HepG2 (cell line): ENCODE measurements around the gene GSK3A. TPM values are rescaled to one million over a fixed set of nuclear protein-coding genes. Genes with fewer than 3 reads are reported as not detected.

ENCODE experiments used
- AKNA ChIP-seq: sonication (generic); formaldehyde crosslinking; IDR thresholded peaks from 2 replicates; pipeline ENCODE4 v1.4.0; 2020; ENCODE audit warnings: missing genetic modification reagents, borderline replicate concordance
- ASH2L ChIP-seq: fragments of 300-600, 200-600 bp; sonication (generic); IDR thresholded peaks from 2 replicates; pipeline ENCODE4 v1.7.0; 2017; ENCODE audit warnings: low read depth, mild to moderate bottlenecking, moderate library complexity, mixed read lengths, low read length; ENCODE audit not compliant: insufficient read length
- HIVEP1 ChIP-seq: sonication (generic); formaldehyde crosslinking; IDR thresholded peaks from 2 replicates; pipeline ENCODE4 v1.4.0; 2020; ENCODE audit warnings: mild to moderate bottlenecking, missing genetic modification reagents
- MATR3 ChIP-seq: sonication (generic); formaldehyde crosslinking; IDR thresholded peaks from 2 replicates; pipeline ENCODE4 v1.4.0; 2020; ENCODE audit warnings: missing genetic modification reagents
- NCOA2 ChIP-seq: sonication (generic); formaldehyde crosslinking; IDR thresholded peaks from 2 replicates; pipeline ENCODE4 v1.8.0; 2022; ENCODE audit warnings: inconsistent platforms
- NFE2L2 ChIP-seq: fragments of 150-350 bp; IDR thresholded peaks from 2 replicates; pipeline ENCODE4 v1.6.1; 2014; ENCODE audit warnings: low read length
- PHF20 ChIP-seq: sonication (generic); formaldehyde crosslinking; IDR thresholded peaks from 2 replicates; pipeline ENCODE4 v1.5.0; 2020; ENCODE audit warnings: mild to moderate bottlenecking, missing genetic modification reagents
- TEF ChIP-seq: sonication (generic); formaldehyde crosslinking; IDR thresholded peaks from 2 replicates; pipeline ENCODE4 v1.5.0; 2020; ENCODE audit warnings: missing genetic modification reagents
- YY1 ChIP-seq: IDR thresholded peaks from 2 replicates; pipeline ENCODE4 v1.6.1; 2011; ENCODE audit warnings: low read length, low read depth, moderate library complexity, mild to moderate bottlenecking; ENCODE audit not compliant: insufficient read depth, insufficient replicate concordance
- ZHX2 ChIP-seq, 2 experiments: sonication (generic) in 1 of 2; formaldehyde crosslinking in 1 of 2; IDR thresholded peaks; 2 replicates each; pipeline versions ENCODE4 v1.6.1 to v1.9.0; 2014 to 2022; ENCODE audit warnings: antibody characterized with exemption in 1 of 2, borderline replicate concordance in 1 of 2, inconsistent platforms in 1 of 2, low read depth in 1 of 2, missing genetic modification reagents in 1 of 2
- ZNF639 ChIP-seq: conservative IDR thresholded peaks from 2 replicates; pipeline ENCODE4 v1.6.1; 2018; ENCODE audit warnings: missing genetic modification reagents
- ZNF678 ChIP-seq: sonication (generic); formaldehyde crosslinking; IDR thresholded peaks from 2 replicates; pipeline ENCODE4 v1.4.0; 2020; ENCODE audit warnings: mild to moderate bottlenecking, missing genetic modification reagents
- ZNF777 ChIP-seq: sonication (generic); formaldehyde crosslinking; IDR thresholded peaks from 2 replicates; pipeline ENCODE4 v1.4.0; 2020; ENCODE audit warnings: missing genetic modification reagents
- ZNF782 ChIP-seq: sonication (generic); formaldehyde crosslinking; IDR thresholded peaks from 2 replicates; pipeline ENCODE4 v1.4.0; 2020; ENCODE audit warnings: missing genetic modification reagents, mild to moderate bottlenecking, borderline replicate concordance
- polyA plus RNA-seq, 8 experiments: library from polyadenylated mRNA; depleted of rRNA in 3 of 8; stranded (reverse) in 7 of 8; unstranded in 1 of 8; fragments of >200 nt; fragmentation: Illumina TruSeq in 4 of 8; extraction: Trizol in 4 of 8; gene quantifications; 2 replicates each; pipeline versions ENCODE4 v1.2.1 to v1.2.3, GENCODE V29; 2011 to 2016; ENCODE audit warnings: low read depth in 4 of 8, missing spikeins in 1 of 8, mixed read lengths in 1 of 8; ENCODE audit not compliant: insufficient read depth in 1 of 8
- total RNA-seq, 5 experiments: library from RNA; depleted of rRNA; stranded (reverse); fragments of >200 nt; fragmentation: Illumina TruSeq; extraction: Trizol; gene quantifications; 2 replicates each; pipeline ENCODE4 v1.2.3, GENCODE V29; 2016; ENCODE audit warnings: low read depth in 1 of 5

Gene GSK3A
- total and polyA plus RNA-seq, 2 of the 13 experiments (the other 11 are each of a cell fraction or from before 2014, with no cell fraction given), result 16.9 to 52.5 TPM

- no peak for TF ChIP-seq ZNF777 (CRISPR knock-in tag)
- TF ChIP-seq NFE2L2, result no peak
- TF ChIP-seq ZNF678 (CRISPR knock-in tag), result no peak
- peak; percentile 57; the same call in 1 of the 2 replicates for TF ChIP-seq HIVEP1 (CRISPR knock-in tag)
- TF ChIP-seq ZNF639 (CRISPR knock-in tag), result no peak
- no peak for TF ChIP-seq ZHX2 (IDR thresholded peaks at IDR 0.05; ENCODE audit: low read depth)
- no peak for TF ChIP-seq ZHX2 (CRISPR knock-in tag; IDR thresholded peaks at IDR 0.05; ENCODE audit: borderline replicate concordance)
- no peak for TF ChIP-seq PHF20
- no peak for TF ChIP-seq TEF (CRISPR knock-in tag)
- no peak for TF ChIP-seq ZNF782 (CRISPR knock-in tag)
- no peak for TF ChIP-seq YY1
- TF ChIP-seq AKNA (CRISPR knock-in tag), result no peak
- no peak for TF ChIP-seq NCOA2 (CRISPR knock-in tag)
- peak; percentile 54 for TF ChIP-seq ASH2L
- TF ChIP-seq MATR3 (CRISPR knock-in tag), result no peak
These were observed 39.7 kb upstream of the GSK3A start (continued) for GRCh38 chr19:42281827-42282762.
